Spleen (tissue), 11 donors: ENCODE measurements around the gene PAX3. TPM values are rescaled to one million over a fixed set of nuclear protein-coding genes. Genes with fewer than 3 reads are reported as not detected.

Source experiments
- DNase-seq: peaks from one replicate; pipeline ENCODE4 v3.0.0-alpha.2; 2020
- H3K27ac ChIP-seq, 8 donors: fragments of 200-600 bp; sonication (generic) in 7 of 8; 1 replicate in 4 of 8; 2 replicates in 4 of 8; pipeline versions ENCODE4 v1.5.0 to v1.8.0; 2016 to 2021; ENCODE audit warnings: inconsistent platforms in 4 of 8, mild to moderate bottlenecking in 4 of 8, moderate library complexity in 1 of 8
- H3K27me3 ChIP-seq, 7 donors: fragments of 200-600 bp; sonication (generic) in 6 of 7; replicated peaks in 1 of 7; 1 replicate in 4 of 7; 2 replicates in 3 of 7; pipeline versions ENCODE4 v1.5.0 to v1.8.0; 2016 to 2021; ENCODE audit warnings: inconsistent platforms in 3 of 7, mild to moderate bottlenecking in 1 of 7
- H3K36me3 ChIP-seq, 6 donors: fragments of 200-600 bp; sonication (generic) in 5 of 6; 1 replicate in 4 of 6; 2 replicates in 2 of 6; pipeline versions ENCODE4 v1.5.0 to v1.8.0; 2016 to 2021; ENCODE audit warnings: inconsistent platforms in 2 of 6
- H3K4me1 ChIP-seq, 6 donors: fragments of 200-600 bp; sonication (generic) in 5 of 6; 1 replicate in 3 of 6; 2 replicates in 3 of 6; pipeline versions ENCODE4 v1.5.0 to v1.8.0; 2016 to 2021; ENCODE audit warnings: inconsistent platforms in 3 of 6
- H3K4me3 ChIP-seq, 8 donors: fragments of 200-600 bp; sonication (generic) in 7 of 8; 1 replicate in 4 of 8; 2 replicates in 4 of 8; pipeline versions ENCODE4 v1.5.0 to v1.8.0; 2016 to 2021; ENCODE audit warnings: inconsistent platforms in 4 of 8, mild to moderate bottlenecking in 4 of 8, moderate library complexity in 2 of 8
- H3K9me3 ChIP-seq, 8 donors: fragments of 200-600 bp; sonication (generic) in 7 of 8; 1 replicate in 4 of 8; 2 replicates in 4 of 8; pipeline versions ENCODE4 v1.5.0 to v1.8.0; 2016 to 2021; ENCODE audit warnings: inconsistent platforms in 4 of 8
- CTCF ChIP-seq, 11 experiments: fragments of 200-600 bp in 7 of 11; fragments of 450-650 bp in 4 of 11; sonication (generic) in 4 of 11; IDR thresholded peaks in 8 of 11; conservative IDR thresholded peaks in 3 of 11; 1 replicate in 7 of 11; 2 replicates in 4 of 11; pipeline versions ENCODE4 v1.4.0 to v1.8.0; 2016 to 2021; ENCODE audit warnings: antibody characterized with exemption in 11 of 11, inconsistent platforms in 4 of 11, mild to moderate bottlenecking in 1 of 11
- POLR2A ChIP-seq, 3 donors: fragments of 450-650 bp; IDR thresholded peaks; one replicate each; pipeline ENCODE4 v1.5.1; 2017; ENCODE audit warnings: antibody characterized with exemption in 3 of 3, mild to moderate bottlenecking in 1 of 3
- POLR2AphosphoS5 ChIP-seq, 3 donors: sonication (generic); formaldehyde crosslinking; IDR thresholded peaks; one replicate each; pipeline ENCODE4 v1.5.1; 2017; ENCODE audit warnings: antibody characterized with exemption in 3 of 3
- WGBS, 5 donors: extraction: QIAGEN DNeasy Blood & Tissue Kit in 3 of 5; methylation state at CpG; one replicate each; pipeline versions ENCODE4 v1.1.5 to v1.1.7; 2013 to 2018; 5-methylcytosine and 5-hydroxymethylcytosine counted together
- intact Hi-C: fragments of 100-400 bp; cut with DNase I; formaldehyde crosslinking; loops from one replicate; pipeline ENCODE4 v1.15.0; 2023; ENCODE audit warnings: low total_unique reads
- polyA plus RNA-seq, 3 donors: library from polyadenylated mRNA; stranded (reverse); fragments of 200-250 nt; gene quantifications; one replicate each; pipeline ENCODE4 v1.2.1, GENCODE V29; 2013
- total RNA-seq, 7 donors: library from RNA; depleted of rRNA in 3 of 7; stranded (reverse); fragments of >200 nt in 3 of 7; fragmentation: NEBNext Ultra II Directional in 4 of 7; extraction: Animal tissue kit (Norgen Biotek cat#: 25700) in 4 of 7; gene quantifications; one replicate each; pipeline versions ENCODE4 v1.1.0 to v1.2.1, GENCODE V29; 2016 to 2021
- donor health status: healthy with polysubstance abuse.
- donor health status: DM: no; HTN: no; CAD: no; lungs with moderate emphysema.
- donor health status: DM: no; HTN: no; CAD: no.
- donor health status: Bipolar disorder and iron deficiency.
- donor health status: healthy.
- donor health status: DM: no; HTN: no; CAD: no.
- donor health status: DM: yes; HTN: yes; CAD: no.

PAX3 gene
- total and polyA plus RNA-seq, 10 donors = 0.26 TPM; not detected in 9

GRCh38 chr2:222257645-222258044 is 41.2 kb downstream of the PAX3 start:
- H3K9me3 ChIP-seq = no peaks in the 10 kb centered on the region
- H3K27me3 ChIP-seq = peaks cover 0 to 50% (median 0%) of the 10 kb centered on the region in 7 donors
- intact Hi-C loops = no loop called here
- TF ChIP-seq POLR2AphosphoS5 (IDR thresholded peaks at IDR 0.05) (no peak), CTCF (IDR thresholded peaks at IDR 0.05 in 8 of 11, conservative IDR thresholded peaks at IDR 0.05 in 3 of 11) (no peak), POLR2A (IDR thresholded peaks at IDR 0.05) (no peak)
- DNase-seq = no peak
- H3K36me3 ChIP-seq = no peaks in the 10 kb centered on the region
- WGBS, 5 donors = 22 to 44% (median 30%) methylated on average over 6 of the region's 6 CpGs
- no peak overlapping the region for H3K4me3 ChIP-seq
- H3K27ac ChIP-seq = no peak overlapping the region
- no peaks in the 10 kb centered on the region for H3K4me1 ChIP-seq

DNA sequence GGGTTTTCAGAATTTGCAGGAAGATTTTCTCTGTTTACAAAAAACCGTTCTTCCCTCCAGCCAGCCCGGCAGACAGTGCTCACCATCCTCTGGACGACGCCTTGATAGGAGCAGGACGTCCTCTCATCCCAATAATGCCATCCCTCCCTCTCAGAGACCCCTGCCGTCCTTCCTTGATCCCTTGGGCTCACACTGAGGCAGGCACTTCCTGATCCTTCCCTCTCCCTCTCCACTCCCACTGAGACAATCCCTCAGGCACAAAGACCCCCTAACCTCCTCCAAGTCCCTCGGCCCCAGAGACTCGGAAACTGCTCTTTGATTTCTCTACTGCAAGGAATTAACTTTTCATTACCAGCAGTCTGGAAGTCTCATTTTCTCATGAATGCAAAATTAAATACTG is 42.5 kb downstream of the PAX3 start:
- H3K9me3 ChIP-seq = no peaks in the 10 kb centered on the region
- H3K4me3 ChIP-seq = no peak overlapping the region
- no peak overlapping the region for H3K27ac ChIP-seq
- intact Hi-C loops = no loop called here
- no peaks in the 10 kb centered on the region for H3K36me3 ChIP-seq
- 17 to 33% (median 19%) methylated on average over 8 of the region's 8 CpGs for WGBS, 5 donors
- DNase-seq = no peak
- TF ChIP-seq CTCF (IDR thresholded peaks at IDR 0.05 in 8 of 11, conservative IDR thresholded peaks at IDR 0.05 in 3 of 11) = no peak
- no peak for TF ChIP-seq POLR2AphosphoS5 (IDR thresholded peaks at IDR 0.05)
- no peak for TF ChIP-seq POLR2A (IDR thresholded peaks at IDR 0.05)
- no peaks in the 10 kb centered on the region for H3K4me1 ChIP-seq
- peaks cover 0 to 50% (median 0%) of the 10 kb centered on the region in 7 donors for H3K27me3 ChIP-seq

DNA sequence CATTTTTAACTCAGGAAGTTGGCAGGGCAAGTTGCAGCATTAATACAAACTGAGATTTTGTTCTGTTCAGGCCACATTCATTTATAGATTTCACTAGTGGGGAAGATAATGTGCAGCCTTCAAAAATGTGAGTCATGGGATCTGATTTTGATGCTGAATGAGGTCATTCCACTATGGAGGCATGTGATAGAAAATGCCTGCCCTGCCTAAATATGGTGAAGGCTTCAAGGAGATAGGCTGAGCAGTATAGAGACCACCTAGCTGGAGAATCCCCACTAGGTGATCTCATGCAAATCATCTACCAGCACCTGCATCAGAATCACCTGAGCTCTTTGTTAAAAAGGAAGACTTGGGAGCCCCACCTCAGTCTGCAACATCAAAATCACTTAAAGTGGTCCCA is 43.7 kb downstream of the PAX3 start:
- no peaks in the 10 kb centered on the region for H3K36me3 ChIP-seq
- DNase-seq = no peak
- H3K4me1 ChIP-seq = no peaks in the 10 kb centered on the region
- H3K27ac ChIP-seq = no peak overlapping the region
- intact Hi-C loops = no loop called here
- H3K27me3 ChIP-seq = peaks cover 0 to 40% (median 0%) of the 10 kb centered on the region in 7 donors
- no peaks in the 10 kb centered on the region for H3K9me3 ChIP-seq
- TF ChIP-seq CTCF (IDR thresholded peaks at IDR 0.05 in 8 of 11, conservative IDR thresholded peaks at IDR 0.05 in 3 of 11) (no peak), POLR2A (IDR thresholded peaks at IDR 0.05) (no peak), POLR2AphosphoS5 (IDR thresholded peaks at IDR 0.05) (no peak)
- H3K4me3 ChIP-seq = no peak overlapping the region

GRCh38 chr2:222250313-222250712 is 48.5 kb downstream of the PAX3 start:
- Histone ChIP-seq H3K9me3 (no peaks in the 10 kb centered on the region), H3K27ac (no peak overlapping the region), H3K27me3 (peaks cover 0 to 9% (median 0%) of the 10 kb centered on the region in 7 donors), H3K36me3 (no peaks in the 10 kb centered on the region), H3K4me1 (no peaks in the 10 kb centered on the region), H3K4me3 (no peak overlapping the region)
- 15 to 58% (median 19%) methylated on average over 1 of the region's 1 CpG for WGBS, 5 donors
- intact Hi-C loops = no loop called here
- no peak for TF ChIP-seq CTCF (IDR thresholded peaks at IDR 0.05 in 8 of 11, conservative IDR thresholded peaks at IDR 0.05 in 3 of 11)
- TF ChIP-seq POLR2A (IDR thresholded peaks at IDR 0.05) = no peak
- TF ChIP-seq POLR2AphosphoS5 (IDR thresholded peaks at IDR 0.05) = no peak
- no peak for DNase-seq
